ENCODE data around the gene CACNG6.
"Not testable (repeated sequence)": the region's sequence is repeated elsewhere in the genome, so short reads cannot be mapped to it uniquely, and the experiment has no call there.

CACNG6 gene, protein sequence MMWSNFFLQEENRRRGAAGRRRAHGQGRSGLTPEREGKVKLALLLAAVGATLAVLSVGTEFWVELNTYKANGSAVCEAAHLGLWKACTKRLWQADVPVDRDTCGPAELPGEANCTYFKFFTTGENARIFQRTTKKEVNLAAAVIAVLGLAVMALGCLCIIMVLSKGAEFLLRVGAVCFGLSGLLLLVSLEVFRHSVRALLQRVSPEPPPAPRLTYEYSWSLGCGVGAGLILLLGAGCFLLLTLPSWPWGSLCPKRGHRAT

DNA sequence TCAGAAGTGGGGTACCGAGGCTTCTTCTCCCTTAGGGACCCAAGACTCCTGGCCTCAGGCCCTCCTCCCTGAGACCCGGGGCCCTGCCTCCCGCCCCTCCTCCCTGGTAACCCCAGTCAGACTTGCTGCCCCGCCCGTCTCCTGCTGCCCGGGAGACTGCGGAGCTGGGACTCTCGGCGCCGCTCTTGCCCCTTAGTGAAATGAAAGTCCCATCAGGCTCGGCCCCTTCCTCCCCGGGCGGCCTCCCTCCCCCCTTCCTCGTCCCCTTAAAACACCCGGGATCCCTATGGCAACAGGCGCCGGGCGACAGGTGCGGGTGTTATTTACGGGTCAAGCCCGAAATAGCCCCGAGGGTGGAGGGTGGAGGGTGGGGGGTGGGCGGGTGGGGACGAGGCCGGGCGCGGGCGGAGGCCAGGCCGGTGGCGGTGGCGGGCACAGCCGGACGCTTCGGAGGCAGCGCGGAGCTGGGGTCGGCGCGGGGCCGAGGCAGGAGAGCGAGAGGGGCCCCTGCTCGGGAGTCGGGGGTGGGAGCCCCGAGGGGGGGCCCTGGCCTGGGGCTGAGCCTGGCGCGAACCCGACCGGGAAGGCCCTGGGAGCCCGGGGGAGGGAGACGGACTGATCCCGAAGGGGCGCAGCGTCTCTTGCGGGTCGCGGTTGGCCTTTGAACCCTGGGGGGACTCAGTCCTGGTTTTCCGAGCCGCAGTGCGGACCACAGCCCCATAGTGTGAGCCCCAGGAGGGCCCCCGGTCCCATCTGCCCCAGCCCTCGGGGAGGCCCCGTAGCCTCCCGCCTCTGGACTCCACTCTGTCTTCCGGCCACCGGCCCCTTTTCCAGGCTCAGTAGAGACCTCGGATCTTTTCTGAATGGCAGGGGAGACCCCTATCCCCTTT is at the start of gene CACNG6:
TSS of gene CACNG6 (plus strand) at position 414 of the 890 bp plus-strand sequence. CDS start 1,241 bp downstream, outside the sequence.
- DNase-seq (ENCODE audit: low read depth, low spot score) = no peak

DNA sequence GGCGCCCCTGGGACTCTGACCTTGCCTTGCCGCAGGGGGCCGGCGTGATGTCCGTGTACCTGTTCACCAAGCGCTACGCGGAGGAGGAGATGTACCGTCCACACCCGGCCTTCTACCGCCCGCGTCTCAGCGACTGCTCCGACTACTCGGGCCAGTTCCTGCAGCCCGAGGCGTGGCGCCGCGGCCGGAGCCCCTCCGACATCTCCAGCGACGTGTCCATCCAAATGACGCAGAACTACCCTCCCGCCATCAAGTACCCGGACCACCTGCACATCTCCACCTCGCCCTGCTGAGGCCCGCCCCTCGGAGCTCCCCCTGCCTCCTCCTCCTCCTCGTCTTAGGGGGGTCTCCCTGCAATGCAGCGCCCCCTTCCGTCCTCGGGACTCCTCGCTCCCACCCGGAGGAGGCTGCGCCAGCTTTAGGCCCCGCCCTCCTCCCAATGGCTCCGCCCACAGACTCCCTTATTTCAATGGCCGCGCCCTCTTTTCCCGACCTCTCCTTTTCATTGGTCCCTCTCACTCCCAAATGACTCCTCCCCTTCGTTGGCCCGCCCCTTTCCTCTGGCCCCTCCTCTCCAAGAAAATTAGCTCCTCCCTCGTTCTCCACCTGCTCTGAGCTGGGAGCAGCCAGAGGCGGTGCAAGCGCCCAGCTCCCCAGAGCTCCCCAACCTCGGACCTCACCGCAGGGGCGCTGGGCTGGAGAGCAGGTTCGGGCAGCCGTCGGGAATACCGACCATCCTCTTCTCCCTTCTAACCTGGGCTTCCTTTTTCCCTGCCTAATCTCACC is 49.2 kb upstream of the CACNG6 start:
- no peak for DNase-seq (ENCODE audit: low read depth, low spot score)

DNA sequence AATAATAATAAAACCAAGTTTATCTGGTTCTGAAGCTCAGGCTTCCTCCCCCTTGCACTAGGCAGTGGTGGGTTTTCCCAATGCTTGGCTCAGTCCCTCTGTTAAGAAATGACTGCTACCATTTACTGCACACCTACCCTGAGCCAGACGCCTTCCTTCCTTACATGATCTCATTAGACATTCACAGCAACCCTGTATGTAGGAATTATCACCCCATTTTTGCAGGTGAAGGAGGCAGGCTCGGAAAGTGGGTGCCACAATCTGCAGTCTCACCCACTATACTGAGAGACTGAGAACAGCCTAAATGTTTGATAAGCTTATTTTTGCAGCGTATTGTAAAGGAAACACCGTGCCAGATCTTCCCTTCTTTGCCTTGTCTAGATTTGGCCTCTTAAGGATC is 47.0 kb upstream of the CACNG6 start:
- DNase-seq (ENCODE audit: low read depth, low spot score) = no peak

DNA sequence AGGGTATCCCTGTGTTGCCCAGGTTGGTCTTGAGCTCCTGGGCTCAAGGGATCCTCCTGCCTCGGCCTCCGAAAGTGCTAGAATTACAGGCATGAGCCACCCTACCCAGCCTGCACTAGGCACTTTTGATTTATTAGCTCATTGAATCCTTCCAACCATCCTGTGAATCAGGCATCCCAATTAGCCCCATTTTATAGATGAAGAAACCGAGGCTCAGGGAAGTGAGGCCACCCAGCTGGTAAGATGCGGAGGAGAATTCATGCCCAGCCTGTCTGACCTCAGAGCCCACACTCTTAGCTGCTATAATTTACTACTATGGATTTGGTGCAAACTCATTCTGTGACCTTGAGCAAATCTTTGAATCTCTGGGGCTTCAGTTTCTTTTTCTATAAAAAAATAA is 46.5 kb upstream of the CACNG6 start:
- no peak for DNase-seq (ENCODE audit: low read depth, low spot score)

DNA sequence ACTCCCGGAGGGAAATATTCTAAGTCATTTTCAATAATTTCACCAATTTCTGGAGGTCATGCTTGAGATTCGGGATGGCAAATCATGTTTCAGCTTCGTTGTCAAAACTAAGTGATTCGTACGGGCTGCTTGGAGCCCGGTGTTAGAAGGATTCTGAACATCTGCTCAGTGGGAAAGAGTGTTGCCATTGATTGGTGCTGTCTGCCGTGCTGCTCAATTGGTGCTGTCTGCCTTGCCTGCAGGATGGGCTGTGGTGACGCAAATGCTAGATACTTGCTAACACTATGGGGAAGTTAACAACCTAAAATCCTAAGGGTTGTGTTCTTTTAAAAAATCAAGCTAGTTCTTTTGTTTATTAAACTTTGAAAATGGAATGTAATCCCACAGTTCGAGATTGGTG is 46.0 kb upstream of the CACNG6 start:
- no peak for DNase-seq (ENCODE audit: low read depth, low spot score)

DNA sequence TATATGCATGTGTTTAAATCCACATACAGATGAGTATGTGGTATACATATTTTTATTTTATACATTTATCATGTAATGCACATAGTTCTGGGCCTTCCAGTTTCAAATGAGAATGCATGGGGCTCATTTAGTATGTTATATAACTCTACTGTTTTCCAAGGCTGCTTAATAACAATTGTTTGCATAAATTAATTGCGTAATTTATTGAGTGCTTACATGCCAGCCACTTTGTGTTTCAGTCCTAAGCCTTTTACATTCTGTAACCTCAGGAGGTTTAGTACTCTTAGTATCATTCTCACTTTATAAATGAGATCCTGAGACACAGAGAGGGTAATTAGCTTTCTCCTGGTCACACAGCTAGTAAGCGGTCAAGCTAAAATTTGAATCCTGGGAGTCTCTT is 45.4 kb upstream of the CACNG6 start:
- DNase-seq (ENCODE audit: low read depth, low spot score) = no peak

DNA sequence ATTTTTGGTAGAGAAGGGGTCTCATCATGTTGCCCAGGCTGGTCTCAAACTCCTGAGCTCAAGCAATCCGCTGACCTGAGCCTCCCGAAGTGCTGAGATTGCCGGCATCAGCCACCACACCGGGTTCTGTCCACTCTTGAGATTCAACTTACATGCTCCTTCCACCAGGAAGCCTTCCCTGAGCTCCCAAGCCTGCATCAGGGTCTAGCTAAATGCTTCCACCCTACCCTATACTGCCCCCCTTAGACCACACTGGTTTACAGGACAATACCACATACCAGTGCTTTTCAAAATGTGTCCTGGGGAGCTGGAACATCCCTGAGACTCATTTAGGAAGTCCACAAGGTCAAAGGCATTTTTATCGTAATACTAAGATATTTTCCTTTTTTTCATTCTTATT is 43.8 kb upstream of the CACNG6 start:
- DNase-seq (ENCODE audit: low read depth, low spot score) = no peak

DNA sequence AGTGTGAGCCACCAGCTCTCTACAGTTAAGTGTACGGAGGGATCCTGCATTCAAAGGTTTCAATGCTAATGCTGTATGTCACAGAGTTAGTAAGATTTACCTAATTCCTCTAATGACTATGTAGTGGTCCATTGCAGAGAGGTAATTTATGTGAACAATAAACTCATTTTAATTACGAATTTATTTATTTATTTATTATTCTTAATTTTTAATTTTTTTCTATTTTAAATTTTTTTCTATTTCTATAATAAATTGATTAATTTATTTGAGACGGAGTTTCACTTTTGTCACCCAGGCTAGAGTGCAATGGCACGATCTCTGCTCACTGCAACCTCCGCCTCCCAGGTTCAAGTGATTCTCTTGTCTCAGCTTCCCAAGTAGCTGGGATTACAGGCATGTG is 42.8 kb upstream of the CACNG6 start:
- DNase-seq (ENCODE audit: low read depth, low spot score) = not testable (repeated sequence)

DNA sequence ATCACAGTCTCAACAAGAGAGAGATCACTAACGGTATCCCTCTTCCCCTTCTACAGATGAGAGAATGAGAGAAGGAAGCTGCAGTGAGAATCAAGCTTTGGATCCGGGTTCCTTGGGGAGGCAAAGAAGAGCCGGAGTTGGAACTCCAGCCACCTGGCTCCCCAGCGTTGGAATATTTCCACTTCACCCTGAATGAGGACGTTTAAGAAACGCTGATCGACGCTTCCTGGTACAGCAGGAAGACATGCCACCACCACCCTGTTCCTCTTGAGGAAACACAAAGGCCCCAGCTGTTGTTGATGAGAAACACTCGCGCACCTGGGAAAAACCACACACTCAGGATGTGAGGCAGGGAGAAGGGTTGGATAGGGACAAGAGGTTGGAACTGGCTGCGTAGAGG is 40.0 kb upstream of the CACNG6 start:
- DNase-seq (ENCODE audit: low read depth, low spot score) = no peak

DNA sequence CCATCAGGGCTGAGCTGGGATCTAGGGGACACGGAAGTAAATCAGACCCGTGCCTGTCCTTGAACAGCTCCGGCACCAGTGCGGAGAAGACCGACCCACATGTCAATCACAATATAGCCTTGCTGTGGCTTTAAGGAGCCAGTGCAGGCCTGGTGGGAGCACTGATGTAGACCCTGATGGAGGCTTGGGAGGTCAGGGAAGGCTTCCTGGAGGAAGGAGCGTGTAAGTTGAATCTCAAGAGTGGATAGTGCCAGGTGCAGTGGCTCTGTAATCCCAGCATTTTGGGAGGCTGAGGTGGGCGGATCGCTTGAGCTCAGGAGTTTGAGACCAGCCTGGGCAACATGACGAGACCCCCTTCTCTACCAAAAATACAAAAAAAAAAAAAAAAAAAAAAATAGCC is 39.5 kb upstream of the CACNG6 start:
- DNase-seq (ENCODE audit: low read depth, low spot score) = no peak

DNA sequence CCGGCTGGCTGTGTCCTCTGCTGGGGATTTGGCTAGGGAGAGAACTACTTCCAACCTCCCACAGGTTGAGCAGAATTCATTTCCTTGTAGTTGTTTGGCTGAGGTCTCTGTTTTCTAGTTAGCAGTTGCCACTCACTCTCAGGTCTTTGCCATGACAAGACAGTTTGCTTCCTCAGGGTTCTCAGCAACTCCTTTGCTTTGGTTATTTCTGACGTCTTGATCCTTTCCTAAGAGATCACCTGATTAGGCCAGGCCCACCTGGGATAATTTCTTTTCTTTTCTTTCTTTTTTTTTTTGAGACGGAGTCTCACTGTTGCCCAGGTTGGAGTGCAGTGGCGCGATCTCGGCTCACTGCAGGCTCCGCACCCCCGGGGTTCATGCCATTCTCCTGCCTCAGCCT is 38.1 kb upstream of the CACNG6 start:
- DNase-seq (ENCODE audit: low read depth, low spot score) = no peak

DNA sequence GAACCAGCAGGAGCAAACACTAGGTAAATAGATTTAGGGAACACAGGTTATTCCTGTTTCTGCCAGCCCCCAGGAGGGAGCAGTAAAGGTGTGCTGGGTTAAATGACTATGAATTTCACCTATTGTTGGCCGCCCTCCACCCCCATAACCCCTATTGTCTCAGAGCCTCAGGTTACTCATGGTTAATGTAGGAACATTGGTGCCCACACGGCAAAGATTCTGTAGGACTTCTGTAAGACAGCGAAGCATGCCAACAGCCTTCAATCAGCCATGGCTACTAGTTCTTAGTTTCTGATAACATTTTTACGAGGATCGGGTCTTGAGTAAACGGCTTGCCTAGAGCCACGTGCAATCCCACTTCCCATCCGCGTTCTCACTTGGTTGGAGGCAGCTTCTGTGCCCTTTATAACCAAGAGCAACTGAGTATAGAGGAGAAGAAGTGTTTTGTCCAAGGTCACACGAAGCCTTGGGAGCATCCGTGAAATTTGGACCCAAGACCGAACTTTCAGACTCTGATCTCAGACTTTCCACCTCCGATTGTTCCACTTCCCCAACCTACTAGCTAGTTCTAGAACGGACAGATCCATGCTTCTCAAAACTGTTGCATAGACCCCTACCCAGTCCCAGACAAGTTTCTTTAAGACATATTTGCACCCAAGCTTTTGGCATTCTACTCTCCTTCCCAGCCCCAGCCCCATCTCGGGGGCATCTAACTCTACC is 33.8 kb upstream of the CACNG6 start:
- DNase-seq (ENCODE audit: low read depth, low spot score) = no peak

DNA sequence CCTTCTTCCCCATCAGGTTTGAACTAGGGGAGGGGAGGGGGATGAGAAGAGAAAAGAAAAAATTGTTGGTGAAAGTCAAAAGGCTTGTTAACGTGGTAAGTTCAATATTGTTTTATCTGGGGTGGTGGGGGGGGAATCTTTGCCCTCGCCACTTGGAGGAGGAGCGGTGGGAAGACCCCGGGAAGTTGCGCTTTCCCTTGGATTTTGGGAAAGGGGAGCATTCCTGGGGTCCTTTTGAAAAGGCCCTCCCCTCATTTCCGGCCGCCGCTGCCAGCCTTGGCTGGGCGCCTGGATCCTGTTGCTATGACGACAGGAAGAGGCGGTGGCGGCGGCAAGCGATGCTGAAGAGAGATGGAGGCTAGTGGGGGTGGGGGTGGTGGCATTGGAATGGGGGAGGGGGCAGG is 33.3 kb upstream of the CACNG6 start:
- no peak for DNase-seq (ENCODE audit: low read depth, low spot score)

DNA sequence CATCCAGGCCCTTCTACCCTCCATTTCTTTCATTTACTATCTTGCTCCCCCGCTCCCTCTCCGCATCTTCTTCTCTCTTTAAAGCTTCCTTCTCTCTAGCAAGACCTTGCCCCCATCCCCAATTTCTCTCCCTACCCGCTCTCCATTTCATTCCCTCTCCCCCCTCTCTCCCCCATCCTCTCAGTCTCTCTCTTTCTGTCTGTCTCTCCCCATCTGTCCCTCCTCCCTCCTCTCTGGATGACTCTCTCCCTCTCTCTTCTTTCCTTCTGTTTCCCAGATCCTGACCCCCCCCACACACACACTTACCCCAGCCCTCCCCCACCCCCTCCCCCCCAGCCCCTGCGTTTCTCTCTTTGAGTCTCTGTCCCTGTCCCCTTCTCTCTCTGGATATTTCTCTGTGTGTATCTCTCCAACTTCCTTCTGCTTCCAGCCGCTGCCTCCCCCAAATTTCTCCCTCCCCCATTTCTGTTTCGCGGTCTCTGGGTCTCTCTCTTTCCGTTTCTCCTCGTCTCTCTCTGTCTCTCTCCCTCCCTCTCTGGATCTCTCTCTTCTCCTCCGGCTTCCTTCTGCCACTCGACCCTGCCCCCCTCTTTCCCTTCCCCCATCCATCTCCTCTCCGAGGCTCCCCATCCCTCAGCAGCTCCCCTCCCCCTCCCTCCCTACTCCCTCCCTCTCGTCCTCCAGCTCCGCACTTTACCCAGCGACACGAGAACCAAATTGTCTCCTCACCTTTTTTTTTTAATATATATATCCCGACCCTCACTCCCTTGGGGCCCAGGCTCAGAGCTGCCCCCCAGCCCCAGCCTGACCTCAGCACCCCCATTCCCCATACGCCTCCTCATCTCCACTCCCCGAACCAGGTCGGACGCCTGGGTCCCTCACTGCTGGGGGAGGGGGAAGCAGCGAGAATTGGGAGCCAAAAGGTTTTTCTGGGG is 32.3 kb upstream of the CACNG6 start:
- DNase-seq (ENCODE audit: low read depth, low spot score) = no peak

DNA sequence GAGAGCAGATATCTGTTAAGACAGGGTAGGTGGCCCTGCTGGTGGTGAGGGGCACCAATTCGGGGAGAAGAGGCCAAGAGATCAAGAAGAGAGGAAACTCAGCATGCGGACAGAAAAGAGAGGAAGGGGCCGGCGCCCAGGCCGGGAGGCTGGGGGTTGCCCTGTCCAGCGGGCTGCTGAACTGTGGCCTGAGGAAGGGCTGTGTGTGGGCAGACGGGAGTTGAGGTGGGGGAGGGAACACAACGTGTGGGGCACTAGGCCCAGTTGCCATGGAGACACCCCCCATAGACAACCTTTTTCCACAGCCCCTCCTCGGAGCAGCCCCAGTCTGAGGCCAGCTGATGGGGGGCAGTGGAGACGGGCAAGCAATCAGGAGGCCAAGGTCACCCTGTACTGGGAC is 31.2 kb upstream of the CACNG6 start:
- no peak for DNase-seq (ENCODE audit: low read depth, low spot score)

DNA sequence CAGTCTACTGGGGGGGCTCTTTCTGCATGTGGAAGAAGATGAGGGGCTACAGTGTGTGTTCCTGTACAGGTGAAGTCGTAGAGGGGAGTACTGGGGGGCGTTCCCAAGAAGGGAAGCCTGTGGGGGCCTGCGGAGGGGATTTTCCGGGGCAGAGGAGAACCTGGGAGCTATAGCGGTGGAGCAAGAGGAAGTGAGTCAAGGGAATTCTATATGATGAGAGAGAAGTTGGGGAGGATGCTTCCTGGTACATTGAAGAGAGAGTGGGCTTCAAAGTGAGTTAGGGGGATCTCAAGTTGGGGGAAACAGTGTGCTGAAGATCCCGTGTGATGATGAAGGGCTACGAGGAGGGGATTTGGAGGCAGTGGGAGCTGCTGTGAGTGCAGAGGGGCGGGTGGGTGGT is 30.6 kb upstream of the CACNG6 start:
- DNase-seq (ENCODE audit: low read depth, low spot score) = no peak

DNA sequence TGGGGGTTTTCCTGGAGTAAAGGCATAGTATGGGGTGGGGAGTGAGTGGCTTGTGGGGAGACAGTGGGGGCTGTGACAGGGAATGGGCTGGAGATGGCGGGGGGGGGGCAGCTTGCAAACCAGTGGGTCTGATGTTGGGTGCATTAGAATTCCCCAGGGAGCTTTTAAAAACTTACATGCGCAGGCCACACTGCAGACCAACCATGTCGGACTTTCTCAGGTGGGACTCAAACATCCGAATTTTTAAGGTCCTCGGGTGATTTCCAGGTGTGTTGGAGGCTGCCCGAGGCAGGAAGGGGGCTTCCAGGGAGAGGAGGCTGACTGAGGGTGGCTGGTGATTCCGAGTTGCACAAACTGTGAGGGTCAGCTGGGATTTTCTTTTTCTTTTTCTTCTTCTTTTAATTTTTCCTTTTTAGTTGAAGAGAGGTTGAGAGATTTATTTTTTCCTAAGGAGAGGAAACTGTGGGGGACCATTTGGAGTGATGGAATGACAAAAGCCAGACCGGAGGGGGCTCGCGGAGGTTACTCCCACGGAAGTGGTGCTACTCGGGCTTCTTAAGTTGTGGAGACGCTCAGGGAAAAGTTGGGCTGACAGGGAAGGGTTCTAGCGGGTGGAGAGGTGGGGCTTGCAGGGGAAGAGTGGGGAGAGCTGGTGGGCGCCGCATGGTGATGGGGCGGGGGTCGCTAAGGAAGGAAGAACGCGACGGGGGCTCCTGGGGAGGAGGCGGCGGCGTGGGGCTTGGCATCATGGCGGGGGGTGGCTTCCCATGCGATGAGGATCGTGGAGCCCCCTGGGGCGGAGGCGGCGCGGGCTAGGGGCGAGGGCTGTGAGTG is 29.7 kb upstream of the CACNG6 start:
- DNase-seq (ENCODE audit: low read depth, low spot score) = no peak

DNA sequence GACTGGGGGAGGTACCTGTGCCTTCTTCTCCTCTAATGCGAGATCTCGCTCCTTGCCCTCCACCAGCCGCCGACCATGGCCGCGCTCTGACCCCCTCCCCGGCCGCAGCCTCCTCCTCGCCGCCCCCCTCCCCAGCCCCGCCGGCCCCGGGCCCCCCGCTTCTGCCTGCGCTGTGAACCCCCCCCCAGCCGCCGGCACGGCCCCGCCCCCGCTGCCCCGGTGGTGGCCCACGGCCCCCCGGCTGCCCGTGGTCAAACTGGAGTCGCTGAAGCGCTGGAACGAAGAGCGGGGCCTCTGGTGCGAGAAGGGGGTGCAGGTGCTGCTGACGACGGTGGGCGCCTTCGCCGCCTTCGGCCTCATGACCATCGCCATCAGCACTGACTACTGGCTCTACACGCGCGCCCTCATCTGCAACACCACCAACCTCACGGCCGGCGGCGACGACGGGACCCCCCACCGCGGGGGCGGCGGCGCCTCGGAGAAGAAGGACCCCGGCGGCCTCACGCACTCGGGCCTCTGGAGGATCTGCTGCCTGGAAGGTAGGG is 28.5 kb upstream of the CACNG6 start, which contains the start of gene CACNG8:
TSS of gene CACNG8 (plus strand) at position 51 of the 545 bp plus-strand sequence.
- DNase-seq (ENCODE audit: low read depth, low spot score) = no peak

DNA sequence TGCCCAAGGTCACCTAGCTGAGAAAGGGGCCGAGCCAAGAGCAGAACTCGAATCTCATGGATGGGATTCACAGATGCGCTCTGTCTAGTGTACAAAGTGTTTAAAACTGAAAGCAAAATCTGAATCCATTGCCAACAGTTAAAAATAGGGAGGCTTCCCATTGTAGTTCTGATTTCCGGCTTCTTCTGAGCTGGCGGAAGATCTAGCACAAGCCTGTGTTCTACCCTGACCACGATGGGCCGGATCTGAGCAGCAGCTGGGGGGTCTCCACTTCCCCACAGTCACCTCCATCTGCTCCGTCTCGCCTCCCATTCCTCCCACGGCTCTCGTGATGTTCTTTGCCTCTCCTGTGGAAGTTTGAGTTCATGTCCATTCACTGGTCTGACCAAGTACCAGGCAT is 26.3 kb upstream of the CACNG6 start:
- DNase-seq (ENCODE audit: low read depth, low spot score) = no peak
